ENCODE results near the gene FZD2.

FZD2 gene

DNA sequence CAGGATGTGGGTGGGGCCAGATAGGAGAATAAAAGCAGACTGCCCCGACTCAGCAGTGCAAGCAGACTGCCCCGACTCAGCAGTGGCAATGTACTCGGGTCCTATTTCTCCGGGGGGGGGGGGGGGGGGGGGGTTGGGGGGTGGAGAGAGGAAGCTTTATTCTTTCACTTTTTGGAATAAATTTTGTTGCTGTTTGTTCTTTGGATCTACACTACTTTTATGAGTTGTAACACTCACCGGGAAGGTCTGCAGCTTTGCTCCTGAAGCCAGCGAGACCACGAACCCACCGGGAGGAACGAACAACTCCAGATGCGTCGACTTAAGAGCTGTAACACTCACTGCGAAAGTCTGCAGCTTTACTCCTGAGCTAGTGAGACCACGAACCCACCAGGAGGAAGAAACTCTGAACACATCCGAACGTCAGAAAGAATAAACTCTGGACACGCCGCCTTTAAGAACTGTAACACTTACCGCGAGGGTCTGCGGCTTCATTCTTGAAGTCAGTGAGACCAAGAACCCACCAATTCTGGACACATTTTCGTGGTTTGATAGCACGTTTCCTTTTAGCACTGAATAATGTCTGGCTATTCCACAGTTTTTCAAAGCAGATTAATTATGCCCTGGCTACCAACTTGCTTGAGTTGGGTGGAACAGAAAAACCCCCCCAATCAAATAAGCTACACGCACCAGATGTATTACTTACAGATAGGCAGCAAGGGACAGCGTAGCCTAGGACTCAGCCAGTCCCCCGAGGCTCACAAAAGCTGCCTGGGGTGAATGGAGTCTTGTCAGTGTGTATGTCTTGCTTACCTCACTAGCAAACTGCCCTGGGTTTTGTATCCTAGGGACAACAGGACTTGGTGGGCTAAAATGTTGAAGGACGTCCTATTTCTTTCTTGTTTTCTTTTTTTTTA is 11.9 kb downstream of the FZD2 start:
- Histone ChIP-seq H3K9ac (no peak overlapping the region), H3K27me3 (ENCODE audit: control insufficient read depth, insufficient read depth, low read length) (no peaks in the 10 kb centered on the region), H3K9me3 (ENCODE audit: control insufficient read depth, low read length) (no peaks in the 10 kb centered on the region), H3K79me2 (no peaks in the 10 kb centered on the region), H3K4me3 (ENCODE audit: low read depth, low read length) (no peak overlapping the region), H3K4me1 (no peaks in the 10 kb centered on the region), H2AFZ (peak overlapping the region; percentile 50), H3K4me2 (ENCODE audit: low read length) (no peak overlapping the region), H3K27ac (no peak overlapping the region), H3K36me3 (ENCODE audit: control insufficient read depth, insufficient read depth, low read length) (no peaks in the 10 kb centered on the region)
- TF ChIP-seq, protein P1, sequence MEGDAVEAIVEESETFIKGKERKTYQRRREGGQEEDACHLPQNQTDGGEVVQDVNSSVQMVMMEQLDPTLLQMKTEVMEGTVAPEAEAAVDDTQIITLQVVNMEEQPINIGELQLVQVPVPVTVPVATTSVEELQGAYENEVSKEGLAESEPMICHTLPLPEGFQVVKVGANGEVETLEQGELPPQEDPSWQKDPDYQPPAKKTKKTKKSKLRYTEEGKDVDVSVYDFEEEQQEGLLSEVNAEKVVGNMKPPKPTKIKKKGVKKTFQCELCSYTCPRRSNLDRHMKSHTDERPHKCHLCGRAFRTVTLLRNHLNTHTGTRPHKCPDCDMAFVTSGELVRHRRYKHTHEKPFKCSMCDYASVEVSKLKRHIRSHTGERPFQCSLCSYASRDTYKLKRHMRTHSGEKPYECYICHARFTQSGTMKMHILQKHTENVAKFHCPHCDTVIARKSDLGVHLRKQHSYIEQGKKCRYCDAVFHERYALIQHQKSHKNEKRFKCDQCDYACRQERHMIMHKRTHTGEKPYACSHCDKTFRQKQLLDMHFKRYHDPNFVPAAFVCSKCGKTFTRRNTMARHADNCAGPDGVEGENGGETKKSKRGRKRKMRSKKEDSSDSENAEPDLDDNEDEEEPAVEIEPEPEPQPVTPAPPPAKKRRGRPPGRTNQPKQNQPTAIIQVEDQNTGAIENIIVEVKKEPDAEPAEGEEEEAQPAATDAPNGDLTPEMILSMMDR (IDR thresholded peaks at IDR 0.05): no peak

DNA sequence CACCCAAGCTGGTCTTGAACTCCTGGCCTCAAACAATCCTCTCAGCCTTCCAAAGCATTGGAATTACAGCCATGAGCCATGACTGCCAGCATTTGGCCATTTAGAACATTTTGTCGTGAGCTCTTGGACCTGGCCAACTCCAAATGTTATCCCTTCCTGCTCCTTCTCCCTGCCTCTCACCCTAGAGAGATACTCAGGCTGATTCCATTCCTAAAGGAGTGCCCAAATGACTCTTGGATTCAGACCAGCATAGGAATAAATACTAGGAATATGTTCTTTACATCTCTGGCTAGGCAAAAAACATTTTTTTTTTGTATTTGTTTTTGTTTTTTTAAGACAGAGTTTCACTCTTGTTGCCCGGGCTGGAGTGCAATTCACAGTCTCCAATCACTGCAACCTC is 15.5 kb downstream of the FZD2 start:
- H3K27me3 ChIP-seq (ENCODE audit: control insufficient read depth, insufficient read depth, low read length): no peaks in the 10 kb centered on the region
- H3K9ac ChIP-seq: no peak overlapping the region
- TF ChIP-seq, protein P1 (IDR thresholded peaks at IDR 0.05): no peak

DNA sequence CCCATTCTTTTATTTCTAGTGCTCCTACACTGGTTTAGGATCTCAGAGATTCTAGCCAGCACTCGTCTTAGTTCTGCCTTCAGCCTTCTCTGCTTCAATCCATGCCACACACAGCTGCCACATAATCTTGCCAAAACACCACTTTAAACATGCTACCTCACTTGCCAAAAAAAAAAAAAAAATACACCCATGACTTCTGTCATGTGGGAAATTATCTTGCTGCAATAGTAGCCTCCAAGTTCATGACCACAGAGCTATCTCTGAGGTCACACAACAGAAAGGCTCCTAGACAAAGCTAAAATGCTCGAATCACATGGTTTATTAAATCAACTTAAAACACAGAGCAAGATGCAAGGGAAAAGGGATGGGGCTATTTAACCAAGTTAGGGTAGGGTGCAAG is 18.1 kb downstream of the FZD2 start:
- Histone ChIP-seq H3K9me3 (ENCODE audit: control insufficient read depth, low read length) (no peaks in the 10 kb centered on the region), H3K9ac (no peak overlapping the region), H3K4me1 (no peaks in the 10 kb centered on the region), H3K27ac (no peak overlapping the region), H3K27me3 (ENCODE audit: control insufficient read depth, insufficient read depth, low read length) (no peaks in the 10 kb centered on the region), H3K4me3 (ENCODE audit: low read depth, low read length) (no peak overlapping the region), H3K4me2 (ENCODE audit: low read length) (no peak overlapping the region), H3K79me2 (no peaks in the 10 kb centered on the region), H2AFZ (no peak overlapping the region), H3K36me3 (ENCODE audit: control insufficient read depth, insufficient read depth, low read length) (no peaks in the 10 kb centered on the region)
- TF ChIP-seq, protein P1 (IDR thresholded peaks at IDR 0.05): no peak

More for the DNA sequence above, 15.5 kb downstream of the FZD2 start:
- no peak overlapping the region for H2AFZ ChIP-seq
- H3K79me2 ChIP-seq: no peaks in the 10 kb centered on the region
- H3K4me2 ChIP-seq (ENCODE audit: low read length): no peak overlapping the region
- H3K9me3 ChIP-seq (ENCODE audit: control insufficient read depth, low read length): no peaks in the 10 kb centered on the region
- no peak overlapping the region for H3K4me3 ChIP-seq (ENCODE audit: low read depth, low read length)
- H3K4me1 ChIP-seq: no peaks in the 10 kb centered on the region
- no peaks in the 10 kb centered on the region for H3K36me3 ChIP-seq (ENCODE audit: control insufficient read depth, insufficient read depth, low read length)
- no peak overlapping the region for H3K27ac ChIP-seq

DNA sequence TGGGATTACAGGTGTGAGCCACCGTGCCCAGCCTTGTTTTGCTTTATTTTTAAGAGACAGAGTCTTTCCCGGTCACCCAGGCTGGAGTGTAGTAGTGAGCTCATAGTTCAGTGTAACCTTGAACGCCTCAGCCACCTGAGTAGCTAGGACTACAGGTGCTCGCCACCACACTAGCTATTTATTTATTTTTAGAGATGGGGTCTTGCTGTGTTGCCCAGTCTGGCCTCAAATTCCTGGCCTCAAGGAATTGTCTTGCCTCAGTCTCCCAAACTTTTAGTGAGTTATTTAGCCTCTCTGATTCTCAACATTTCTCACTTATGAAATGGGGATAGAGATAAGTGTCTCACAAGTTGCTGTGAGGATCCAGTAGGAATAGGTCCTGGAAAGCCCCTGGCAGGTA is 21.7 kb downstream of the FZD2 start:
- Histone ChIP-seq H3K4me1 (no peaks in the 10 kb centered on the region), H3K9me3 (ENCODE audit: control insufficient read depth, low read length) (no peaks in the 10 kb centered on the region), H3K4me2 (ENCODE audit: low read length) (no peak overlapping the region), H3K79me2 (no peaks in the 10 kb centered on the region), H3K4me3 (ENCODE audit: low read depth, low read length) (no peak overlapping the region), H3K27ac (no peak overlapping the region), H2AFZ (no peak overlapping the region), H3K27me3 (ENCODE audit: control insufficient read depth, insufficient read depth, low read length) (no peaks in the 10 kb centered on the region), H3K9ac (no peak overlapping the region), H3K36me3 (ENCODE audit: control insufficient read depth, insufficient read depth, low read length) (no peaks in the 10 kb centered on the region)
- TF ChIP-seq, protein P1 (IDR thresholded peaks at IDR 0.05): no peak

DNA sequence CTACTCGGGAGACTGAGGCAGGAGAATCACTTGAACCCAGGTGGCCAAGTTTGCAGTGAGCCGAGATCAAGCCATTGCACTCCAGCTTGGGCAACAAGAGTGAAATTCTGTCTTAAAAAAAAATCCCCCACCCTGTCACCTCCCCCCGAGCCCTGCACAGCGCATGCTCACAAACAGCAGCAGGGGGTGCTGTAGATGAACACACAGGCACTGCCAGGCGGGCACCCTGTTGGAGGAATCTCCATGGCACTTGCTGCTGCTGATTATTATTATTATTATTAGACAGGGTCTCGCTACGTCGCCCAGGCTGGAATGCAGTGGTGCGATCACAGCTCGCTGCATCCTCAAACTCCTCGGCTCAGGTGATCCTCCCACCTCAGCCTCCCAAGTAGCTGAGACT is 24.6 kb downstream of the FZD2 start:
- TF ChIP-seq, protein P1 (IDR thresholded peaks at IDR 0.05): no peak
- no peak overlapping the region for H3K9ac ChIP-seq
- H3K4me3 ChIP-seq (ENCODE audit: low read depth, low read length): no peak overlapping the region
- no peaks in the 10 kb centered on the region for H3K36me3 ChIP-seq (ENCODE audit: control insufficient read depth, insufficient read depth, low read length)
- H3K4me1 ChIP-seq: no peaks in the 10 kb centered on the region
- no peaks in the 10 kb centered on the region for H3K79me2 ChIP-seq
- H2AFZ ChIP-seq: no peak overlapping the region
- H3K27me3 ChIP-seq (ENCODE audit: control insufficient read depth, insufficient read depth, low read length): no peaks in the 10 kb centered on the region
- H3K4me2 ChIP-seq (ENCODE audit: low read length): no peak overlapping the region
- no peaks in the 10 kb centered on the region for H3K9me3 ChIP-seq (ENCODE audit: control insufficient read depth, low read length)
- no peak overlapping the region for H3K27ac ChIP-seq
